B cell (primary cell): Measurements from ENCODE around the gene LHFPL6.

Experiments used
- CTCF ChIP-seq: fragments of 200-600 bp; IDR thresholded peaks from one replicate; pipeline ENCODE4 v1.8.0; 2022; ENCODE audit warnings: antibody characterized with exemption, mild to moderate bottlenecking
- EZH2 ChIP-seq: IDR thresholded peaks from 2 replicates; pipeline ENCODE4 v1.6.1; 2012; ENCODE audit warnings: borderline replicate concordance, low read depth, mild to moderate bottlenecking, moderate library complexity, low read length; ENCODE audit not compliant: insufficient read depth, poor library complexity, severe bottlenecking

GRCh38 chr13:39330504-39330903 lies 272.5 kb downstream of the LHFPL6 start:
- TF ChIP-seq CTCF, result no peak
- TF ChIP-seq EZH2, result no peak
